Activated CD4-positive, alpha-beta T cell treated with anti-CD3 and anti-CD28 coated beads for 24 hours (primary cell): ENCODE measurements around the gene DHCR7.

Experiments used
- DNase-seq, 2 donors: peaks; one replicate each; pipeline ENCODE4 v3.0.0-alpha.2; 2020; ENCODE audit warnings: low read depth in 2 of 2

The DHCR7 gene

GRCh38 chr11:71448257-71449171 is at the start of gene DHCR7:
Gene DHCR7, minus strand, starts transcription at chr11:71448393. Its CDS starts 3,441 bp downstream, at chr11:71444952.
- peak; percentile 87 to 93 for DNase-seq

- no peak for DNase-seq
These were observed 48.2 kb upstream of the DHCR7 start for GRCh38 chr11:71496421-71496820.

GRCh38 chr11:71495286-71496230 is 47.4 kb upstream of the DHCR7 start:
- no peak for DNase-seq

GRCh38 chr11:71491940-71492339 is 43.7 kb upstream of the DHCR7 start:
- no peak for DNase-seq

- no peak for DNase-seq
These were observed 43.3 kb upstream of the DHCR7 start for GRCh38 chr11:71491531-71491930.

GRCh38 chr11:71490731-71491390 is 42.7 kb upstream of the DHCR7 start:
- DNase-seq: no peak

- no peak for DNase-seq
These were observed 42.0 kb upstream of the DHCR7 start for GRCh38 chr11:71490044-71490730.

GRCh38 chr11:71489311-71490043 is 41.3 kb upstream of the DHCR7 start:
- DNase-seq: peak; percentile 41 to 60

GRCh38 chr11:71488681-71489270 is 40.6 kb upstream of the DHCR7 start:
- DNase-seq: no peak

GRCh38 chr11:71486320-71486719 is 38.1 kb upstream of the DHCR7 start:
- DNase-seq: no peak

GRCh38 chr11:71485466-71485865 is 37.3 kb upstream of the DHCR7 start:
- no peak for DNase-seq

- DNase-seq: no peak
These were observed 36.8 kb upstream of the DHCR7 start for GRCh38 chr11:71485063-71485399.

GRCh38 chr11:71484248-71485062 is 36.3 kb upstream of the DHCR7 start:
- DNase-seq: no peak

GRCh38 chr11:71483692-71484091 is 35.5 kb upstream of the DHCR7 start:
- no peak for DNase-seq

GRCh38 chr11:71482746-71483364 is 34.7 kb upstream of the DHCR7 start:
- no peak for DNase-seq

GRCh38 chr11:71482216-71482615 is 34.0 kb upstream of the DHCR7 start:
- no peak for DNase-seq

GRCh38 chr11:71481101-71481960 is 33.1 kb upstream of the DHCR7 start:
- no peak for DNase-seq

GRCh38 chr11:71478528-71478840 is 30.3 kb upstream of the DHCR7 start:
- no peak for DNase-seq
